Activated CD4-positive, alpha-beta T cell treated with anti-CD3 and anti-CD28 coated beads for 48 hours (primary cell): ENCODE data around the gene TTC13.
A peak's percentile ranks its signal among the peaks of the same experiment; 100 is the strongest.
"Not testable (repeated sequence)": the region's sequence is repeated elsewhere in the genome, so short reads cannot be mapped to it uniquely, and the experiment has no call there.

ENCODE experiments used
- DNase-seq: peaks from one replicate; pipeline ENCODE4 v3.0.0-alpha.2; 2020

TTC13 gene

GRCh38 chr1:230978491-230979388 is at the start of gene TTC13, which contains the start of gene ARV1:
TTC13 (minus strand) TSS chr1:230978861; CDS start chr1:230978830, 31 bp downstream.
ARV1 (plus strand) TSS chr1:230979094; CDS start chr1:230979106, 12 bp downstream.
- DNase-seq = peak; percentile 98

- no peak for DNase-seq
These were observed 49.3 kb upstream of the TTC13 start for GRCh38 chr1:231027971-231028370.

- DNase-seq = no peak
These were observed 48.7 kb upstream of the TTC13 start for GRCh38 chr1:231027136-231027925.

- no peak for DNase-seq
These were observed 47.9 kb upstream of the TTC13 start for GRCh38 chr1:231026576-231026975.

GRCh38 chr1:231023150-231023549 is 44.5 kb upstream of the TTC13 start:
- DNase-seq = no peak

GRCh38 chr1:231022543-231022942 is 43.9 kb upstream of the TTC13 start:
- DNase-seq = not testable (repeated sequence)

GRCh38 chr1:231021540-231022031 is 42.9 kb upstream of the TTC13 start:
- DNase-seq = no peak

GRCh38 chr1:231020816-231021215 is 42.2 kb upstream of the TTC13 start:
- DNase-seq = no peak

- peak; percentile 17 for DNase-seq
These were observed 41.5 kb upstream of the TTC13 start for GRCh38 chr1:231020139-231020601.

- DNase-seq = no peak
These were observed 41.0 kb upstream of the TTC13 start for GRCh38 chr1:231019711-231020110.

- no peak for DNase-seq
These were observed 38.3 kb upstream of the TTC13 start for GRCh38 chr1:231016966-231017365.

GRCh38 chr1:231016234-231016633 is 37.6 kb upstream of the TTC13 start:
- DNase-seq = no peak

- DNase-seq = no peak
These were observed 34.8 kb upstream of the TTC13 start for GRCh38 chr1:231013391-231014015.

- no peak for DNase-seq
These were observed 33.3 kb upstream of the TTC13 start for GRCh38 chr1:231011963-231012362.

- no peak for DNase-seq
These were observed 32.7 kb upstream of the TTC13 start for GRCh38 chr1:231011360-231011759.

- DNase-seq = not testable (repeated sequence)
These were observed 28.9 kb upstream of the TTC13 start for GRCh38 chr1:231007535-231007934.

- no peak for DNase-seq
These were observed 23.2 kb upstream of the TTC13 start for GRCh38 chr1:231001892-231002291.

GRCh38 chr1:231000639-231001038 is 22.0 kb upstream of the TTC13 start:
- DNase-seq = no peak

GRCh38 chr1:231000201-231000600 is 21.5 kb upstream of the TTC13 start:
- no peak for DNase-seq

- no peak for DNase-seq
These were observed 16.2 kb upstream of the TTC13 start for GRCh38 chr1:230994860-230995259.

GRCh38 chr1:230992100-230992774 is 13.6 kb upstream of the TTC13 start:
- no peak for DNase-seq

GRCh38 chr1:230987448-230987847 is 8.8 kb upstream of the TTC13 start:
- no peak for DNase-seq
